ENCODE results near the gene C15orf62.

- no peak for TF ChIP-seq RAD21 (IDR thresholded peaks at IDR 0.05; ENCODE audit: low read depth)
- TF ChIP-seq TAF1 (IDR thresholded peaks at IDR 0.05; ENCODE audit: low read depth) = no peak
- TF ChIP-seq EP300 (IDR thresholded peaks at IDR 0.05; ENCODE audit: borderline replicate concordance) = no peak
- no peak for TF ChIP-seq EGR1 (IDR thresholded peaks at IDR 0.05)
Measured at GRCh38 chr15:40766194-40766815, 3.5 kb upstream of the C15orf62 start.

All from Ishikawa (cell line).